Measurements from ENCODE around the gene SERPIND1. TPM values are rescaled to one million over a fixed set of nuclear protein-coding genes. Genes with fewer than 3 reads are reported as not detected.
"Not testable (repeated sequence)": the region's sequence is repeated elsewhere in the genome, so short reads cannot be mapped to it uniquely, and the experiment has no call there.

SERPIND1 gene
- total RNA-seq, 1 donor from 2014 or later, result 0.18 TPM

DNA sequence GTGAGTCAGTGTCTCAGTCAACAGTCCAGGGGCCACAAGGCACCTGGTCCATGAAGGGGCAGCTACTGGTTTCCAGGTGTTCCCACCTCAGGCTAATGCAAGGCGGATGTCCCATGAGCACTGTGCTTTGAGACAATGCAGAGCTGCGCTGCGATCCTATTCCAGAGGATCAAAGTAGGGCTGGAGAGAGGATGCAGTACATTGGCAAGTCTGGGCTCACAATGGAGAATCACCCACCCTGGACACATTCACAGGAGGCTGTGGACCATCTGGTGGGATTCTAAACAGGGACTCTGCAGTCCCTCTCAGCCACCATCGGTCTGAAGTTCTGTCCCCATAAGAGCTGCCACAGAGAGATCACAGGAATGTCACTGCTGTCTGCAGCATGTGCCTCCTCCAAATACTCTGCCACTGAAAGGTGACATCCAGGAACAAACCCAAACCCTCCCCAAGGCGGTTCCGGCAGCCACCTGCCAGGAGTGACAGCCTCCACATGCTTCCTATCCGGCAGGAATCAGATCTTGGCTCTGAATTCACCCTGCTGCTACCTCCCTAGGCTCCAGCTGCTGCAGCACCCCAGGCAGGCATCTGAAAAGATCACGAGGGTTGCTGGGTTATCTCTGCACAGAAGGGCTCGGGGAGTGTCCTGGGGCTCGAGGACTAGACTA, 45.3 kb upstream of the SERPIND1 start:
- Mint-ChIP-seq H3K4me1 (ENCODE audit: unreplicated experiment) (no peaks in the 10 kb centered on the region), H3K4me3 (ENCODE audit: unreplicated experiment) (no peak overlapping the region), H3K27ac (ENCODE audit: unreplicated experiment) (no peak overlapping the region), H3K36me3 (ENCODE audit: low read depth, unreplicated experiment) (peaks cover 15% of the 10 kb centered on the region), H3K9me3 (ENCODE audit: unreplicated experiment) (no peaks in the 10 kb centered on the region), H3K27me3 (ENCODE audit: unreplicated experiment) (peaks cover 6% of the 10 kb centered on the region)
- TF ChIP-seq CTCF (IDR thresholded peaks at IDR 0.05; ENCODE audit: unreplicated experiment), result no peak
- DNase-seq (ENCODE audit: low spot score), result no peak

DNA sequence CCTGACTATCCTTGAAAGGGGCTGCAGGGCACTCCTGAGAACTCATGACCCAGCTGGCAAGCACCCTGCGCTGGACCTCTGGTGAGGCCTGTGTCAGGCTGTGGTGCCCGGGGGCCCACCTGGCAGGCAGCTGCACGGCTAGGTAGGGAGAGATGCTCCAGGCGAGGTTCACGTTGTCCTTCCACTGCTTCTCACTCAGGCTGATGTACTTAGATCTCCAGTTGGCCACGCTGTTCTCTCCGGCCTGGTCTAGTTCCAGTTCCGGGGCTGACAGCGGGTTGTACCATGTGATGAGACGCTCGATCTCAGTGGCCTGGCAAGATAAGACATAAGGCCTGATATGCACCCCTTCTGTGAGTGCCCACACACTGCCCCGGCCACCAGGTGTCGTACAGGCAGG, 44.7 kb upstream of the SERPIND1 start:
- H3K9me3 Mint-ChIP-seq (ENCODE audit: unreplicated experiment), result no peaks in the 10 kb centered on the region
- H3K27ac Mint-ChIP-seq (ENCODE audit: unreplicated experiment), result no peak overlapping the region
- H3K36me3 Mint-ChIP-seq (ENCODE audit: low read depth, unreplicated experiment), result peaks cover 15% of the 10 kb centered on the region
- H3K27me3 Mint-ChIP-seq (ENCODE audit: unreplicated experiment), result peaks cover 6% of the 10 kb centered on the region
- TF ChIP-seq CTCF (IDR thresholded peaks at IDR 0.05; ENCODE audit: unreplicated experiment), result no peak
- H3K4me1 Mint-ChIP-seq (ENCODE audit: unreplicated experiment), result no peaks in the 10 kb centered on the region
- H3K4me3 Mint-ChIP-seq (ENCODE audit: unreplicated experiment), result no peak overlapping the region
- DNase-seq (ENCODE audit: low spot score), result no peak

DNA sequence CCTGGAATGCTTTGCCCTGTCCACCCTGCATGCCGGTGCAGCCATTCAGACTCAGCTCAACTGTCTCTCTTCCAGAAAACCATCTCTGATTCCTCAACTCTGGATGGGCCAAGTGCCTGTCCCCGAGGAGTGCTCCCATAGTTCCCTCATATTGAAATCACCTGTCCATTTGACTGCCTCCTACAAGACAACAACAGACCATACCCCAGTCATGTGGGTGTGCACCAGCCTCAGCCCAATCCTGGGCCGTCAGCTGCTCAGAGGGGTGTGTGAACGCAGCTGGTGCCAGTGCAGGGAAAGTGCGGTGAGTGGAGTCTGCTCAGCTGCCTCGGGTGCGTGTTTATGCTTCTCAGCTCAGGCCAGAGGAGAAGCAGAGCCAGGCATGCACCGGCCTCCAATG, 41.5 kb upstream of the SERPIND1 start:
- H3K4me1 Mint-ChIP-seq (ENCODE audit: unreplicated experiment); DNase-seq (ENCODE audit: low spot score); H3K27ac Mint-ChIP-seq (ENCODE audit: unreplicated experiment); H3K36me3 Mint-ChIP-seq (ENCODE audit: low read depth, unreplicated experiment); H3K27me3 Mint-ChIP-seq (ENCODE audit: unreplicated experiment); H3K4me3 Mint-ChIP-seq (ENCODE audit: unreplicated experiment); H3K9me3 Mint-ChIP-seq (ENCODE audit: unreplicated experiment): not testable (repeated sequence)

- H3K27ac Mint-ChIP-seq (ENCODE audit: unreplicated experiment); H3K9me3 Mint-ChIP-seq (ENCODE audit: unreplicated experiment); H3K4me3 Mint-ChIP-seq (ENCODE audit: unreplicated experiment); DNase-seq (ENCODE audit: low spot score); H3K27me3 Mint-ChIP-seq (ENCODE audit: unreplicated experiment): not testable (repeated sequence)
- peaks cover 23% of the 10 kb centered on the region for H3K36me3 Mint-ChIP-seq (ENCODE audit: low read depth, unreplicated experiment)
- H3K4me1 Mint-ChIP-seq (ENCODE audit: unreplicated experiment), result peaks cover 15% of the 10 kb centered on the region
Observed at GRCh38 chr22:20735356-20736162, 38.4 kb upstream of the SERPIND1 start.

DNA sequence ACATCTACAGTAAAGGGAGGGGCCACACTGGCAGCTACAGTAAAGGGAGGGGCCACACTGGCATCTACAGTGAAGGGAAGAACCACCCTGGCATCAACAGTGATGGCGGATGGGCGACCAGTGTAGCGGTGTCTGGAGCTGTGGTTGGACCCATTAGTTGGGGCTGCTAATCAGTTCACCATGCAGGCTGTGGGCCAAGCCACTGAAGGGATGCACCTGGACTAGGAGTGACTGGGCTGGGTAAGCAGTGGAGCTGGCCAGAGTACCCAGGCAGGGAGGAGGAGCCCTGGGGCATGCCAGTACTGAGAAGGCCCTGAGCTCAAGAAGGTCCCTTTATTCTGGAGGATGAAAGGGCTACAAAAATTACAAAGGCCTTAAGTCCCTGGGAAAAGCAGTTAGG, 37.0 kb upstream of the SERPIND1 start:
- Mint-ChIP-seq H3K4me1 (ENCODE audit: unreplicated experiment) (peaks cover 15% of the 10 kb centered on the region), H3K36me3 (ENCODE audit: low read depth, unreplicated experiment) (peaks cover 27% of the 10 kb centered on the region), H3K4me3 (ENCODE audit: unreplicated experiment) (peak overlapping the region; percentile 21)
- H3K9me3 Mint-ChIP-seq (ENCODE audit: unreplicated experiment); H3K27me3 Mint-ChIP-seq (ENCODE audit: unreplicated experiment); H3K27ac Mint-ChIP-seq (ENCODE audit: unreplicated experiment); DNase-seq (ENCODE audit: low spot score): not testable (repeated sequence)

- peak overlapping the region; percentile 92 for H3K27ac Mint-ChIP-seq (ENCODE audit: unreplicated experiment)
- peaks cover 15% of the 10 kb centered on the region for H3K4me1 Mint-ChIP-seq (ENCODE audit: unreplicated experiment)
- DNase-seq (ENCODE audit: low spot score), result no peak
- H3K4me3 Mint-ChIP-seq (ENCODE audit: unreplicated experiment), result peak overlapping the region; percentile 57
- H3K36me3 Mint-ChIP-seq (ENCODE audit: low read depth, unreplicated experiment), result peaks cover 33% of the 10 kb centered on the region
- TF ChIP-seq CTCF (IDR thresholded peaks at IDR 0.05; ENCODE audit: unreplicated experiment), result no peak
- no peaks in the 10 kb centered on the region for H3K27me3 Mint-ChIP-seq (ENCODE audit: unreplicated experiment)
- H3K9me3 Mint-ChIP-seq (ENCODE audit: unreplicated experiment), result no peaks in the 10 kb centered on the region
Observed at GRCh38 chr22:20738394-20739089, 35.4 kb upstream of the SERPIND1 start.
